H9 (cell line): ENCODE results near the gene USB1. TPM values are rescaled to one million over a fixed set of nuclear protein-coding genes. Genes with fewer than 3 reads are reported as not detected.

ENCODE experiments used
- DNase-seq: peaks from one replicate; pipeline ENCODE4 v3.0.0-alpha.2; 2017
- H2AFZ ChIP-seq: one replicate; pipeline ENCODE4 v1.6.1; 2013; ENCODE audit warnings: mild to moderate bottlenecking, low read length, control low read depth, moderate library complexity
- H2AK5ac ChIP-seq: 2 replicates; pipeline ENCODE4 v1.6.1; 2013; ENCODE audit warnings: low read length, control low read depth, mixed read lengths; ENCODE audit not compliant: insufficient read length
- H2BK120ac ChIP-seq: one replicate; pipeline ENCODE4 v1.6.1; 2013; ENCODE audit warnings: low read depth, mild to moderate bottlenecking, low read length, control low read depth, inconsistent platforms; ENCODE audit not compliant: poor library complexity, severe bottlenecking
- H2BK12ac ChIP-seq: 2 replicates; pipeline ENCODE4 v1.6.1; 2013; ENCODE audit warnings: low read length, control low read depth, mixed read lengths, low read depth; ENCODE audit not compliant: insufficient read length
- H2BK15ac ChIP-seq: 2 replicates; pipeline ENCODE4 v1.6.1; 2013; ENCODE audit warnings: low read depth, low read length, control low read depth
- H2BK20ac ChIP-seq: one replicate; pipeline ENCODE4 v1.6.1; 2013; ENCODE audit warnings: low read depth, mild to moderate bottlenecking, low read length, control low read depth, inconsistent platforms; ENCODE audit not compliant: poor library complexity, severe bottlenecking
- H2BK5ac ChIP-seq: 2 replicates; pipeline ENCODE4 v1.6.1; 2013; ENCODE audit warnings: low read length, control low read depth, mixed read lengths; ENCODE audit not compliant: insufficient read length
- H3K14ac ChIP-seq: 2 replicates; pipeline ENCODE4 v1.6.1; 2013; ENCODE audit warnings: low read length, control low read depth; ENCODE audit not compliant: insufficient read depth
- H3K18ac ChIP-seq: 2 replicates; pipeline ENCODE4 v1.6.1; 2013; ENCODE audit warnings: low read depth, mild to moderate bottlenecking, mixed read lengths, low read length, control low read depth; ENCODE audit not compliant: insufficient read length
- H3K23ac ChIP-seq: 2 replicates; pipeline ENCODE4 v1.6.1; 2013; ENCODE audit warnings: low read length, control low read depth, mixed read lengths, low read depth; ENCODE audit not compliant: insufficient read length
- H3K23me2 ChIP-seq: 2 replicates; pipeline ENCODE4 v1.6.1; 2013; ENCODE audit warnings: low read depth, mild to moderate bottlenecking, mixed read lengths, low read length, control low read depth; ENCODE audit not compliant: insufficient read length, poor library complexity, severe bottlenecking
- H3K27ac ChIP-seq: 2 replicates; pipeline ENCODE4 v1.5.1; 2013; ENCODE audit warnings: low read length, control low read depth, mixed read lengths, low read depth; ENCODE audit not compliant: insufficient read length
- H3K27me3 ChIP-seq: 2 replicates; pipeline ENCODE4 v1.6.1; 2013; ENCODE audit warnings: low read length, control low read depth, inconsistent platforms; ENCODE audit not compliant: insufficient read depth
- H3K4ac ChIP-seq: 2 replicates; pipeline ENCODE4 v1.6.1; 2013; ENCODE audit warnings: low read depth, mild to moderate bottlenecking, control low read depth, inconsistent platforms, low read length, moderate library complexity
- H3K4me1 ChIP-seq: 2 replicates; pipeline ENCODE4 v1.6.1; 2013; ENCODE audit warnings: low read length, control low read depth, inconsistent platforms; ENCODE audit not compliant: insufficient read depth
- H3K4me2 ChIP-seq: 2 replicates; pipeline ENCODE4 v1.6.1; 2013; ENCODE audit warnings: low read length, control low read depth, mixed read lengths; ENCODE audit not compliant: insufficient read length, insufficient read depth
- H3K56ac ChIP-seq: 2 replicates; pipeline ENCODE4 v1.6.1; 2013; ENCODE audit warnings: low read depth, mild to moderate bottlenecking, mixed read lengths, low read length, control low read depth; ENCODE audit not compliant: insufficient read length
- H3K79me1 ChIP-seq: 2 replicates; pipeline ENCODE4 v1.6.1; 2013; ENCODE audit warnings: low read depth, mild to moderate bottlenecking, moderate library complexity, low read length, control low read depth, inconsistent platforms; ENCODE audit not compliant: insufficient read depth, poor library complexity, severe bottlenecking
- H3K79me2 ChIP-seq: 2 replicates; pipeline ENCODE4 v1.6.1; 2013; ENCODE audit warnings: low read length, control low read depth, inconsistent platforms; ENCODE audit not compliant: insufficient read depth
- H3K9ac ChIP-seq: 2 replicates; pipeline ENCODE4 v1.6.1; 2013; ENCODE audit warnings: low read length, control low read depth, mixed read lengths; ENCODE audit not compliant: insufficient read length; ENCODE audit errors: extremely low read depth
- H3K9me3 ChIP-seq: one replicate; pipeline ENCODE4 v1.6.1; 2013; ENCODE audit warnings: low read depth, low read length, inconsistent platforms; ENCODE audit not compliant: control insufficient read depth
- H3T11ph ChIP-seq: one replicate; pipeline ENCODE4 v1.6.1; 2013; ENCODE audit warnings: mild to moderate bottlenecking, low read length, control low read depth, inconsistent platforms
- H4K20me1 ChIP-seq: one replicate; pipeline ENCODE4 v1.6.1; 2013; ENCODE audit not compliant: control insufficient read depth, insufficient read length, insufficient read depth
- H4K5ac ChIP-seq: 2 replicates; pipeline ENCODE4 v1.6.1; 2013; ENCODE audit warnings: low read depth, mild to moderate bottlenecking, mixed read lengths, low read length, control low read depth; ENCODE audit not compliant: insufficient read length
- H4K8ac ChIP-seq: replicated peaks from 2 replicates; pipeline ENCODE4 v1.6.1; 2013; ENCODE audit warnings: low read length, control low read depth, mixed read lengths, low read depth; ENCODE audit not compliant: insufficient read length
- H4K91ac ChIP-seq: 2 replicates; pipeline ENCODE4 v1.6.1; 2013; ENCODE audit warnings: low read depth, mild to moderate bottlenecking, moderate library complexity, mixed read lengths, low read length, control low read depth; ENCODE audit not compliant: insufficient read length
- H3K27ac Mint-ChIP-seq, 3 experiments: 2 replicates in 2 of 3; 3 replicates in 1 of 3; pipeline ENCODE4 v1.8.0; 2020 to 2021; ENCODE audit warnings: mixed read lengths in 3 of 3, mild to moderate bottlenecking in 1 of 3, moderate library complexity in 1 of 3
- H3K27me3 Mint-ChIP-seq: 2 replicates; pipeline ENCODE4 v1.8.0; 2021; ENCODE audit warnings: low read depth, mild to moderate bottlenecking, moderate library complexity, mixed read lengths
- H3K36me3 Mint-ChIP-seq, 3 experiments: 2 replicates in 2 of 3; 3 replicates in 1 of 3; pipeline ENCODE4 v1.8.0; 2020 to 2021; ENCODE audit warnings: low read depth in 3 of 3, mixed read lengths in 3 of 3; ENCODE audit not compliant: insufficient read depth in 1 of 3
- H3K4me1 Mint-ChIP-seq, 2 experiments: 2 replicates each; pipeline ENCODE4 v1.8.0; 2020; ENCODE audit warnings: mixed read lengths in 2 of 2
- H3K4me3 Mint-ChIP-seq, 2 experiments: 2 replicates in 1 of 2; 3 replicates in 1 of 2; pipeline ENCODE4 v1.8.0; 2020 to 2021; ENCODE audit warnings: mild to moderate bottlenecking in 2 of 2, mixed read lengths in 2 of 2, moderate library complexity in 1 of 2
- H3K9me3 Mint-ChIP-seq, 2 experiments: 2 replicates in 1 of 2; 3 replicates in 1 of 2; pipeline ENCODE4 v1.8.0; 2020; ENCODE audit warnings: mild to moderate bottlenecking in 2 of 2, mixed read lengths in 2 of 2, moderate library complexity in 1 of 2
- CTCF ChIP-seq: fragments of 200-600 bp; sonication (generic); conservative IDR thresholded peaks from 3 replicates; pipeline ENCODE4 v1.8.0; 2021; ENCODE audit warnings: antibody characterized with exemption, mild to moderate bottlenecking
- WGBS: extraction: QIAGEN DNeasy Blood & Tissue Kit; methylation state at CpG from one replicate; pipeline ENCODE4 v1.1.7; 2013; ENCODE audit warnings: missing lambda C conversion rate, low lambda C conversion rate, mixed read lengths; ENCODE audit not compliant: insufficient read length; ENCODE audit errors: extremely low coverage; 5-methylcytosine and 5-hydroxymethylcytosine counted together
- total RNA-seq: library from RNA; stranded (reverse); gene quantifications from 2 replicates; pipeline ENCODE4 v1.2.1, GENCODE V29; 2021

Gene USB1
- total RNA-seq, 1 experiment from 2014 or later, result 65.0 TPM

GRCh38 chr16:58012481-58012880, 11.3 kb downstream of the USB1 start:
- no peak overlapping the region for H3K56ac ChIP-seq
- H4K5ac ChIP-seq, result no peak overlapping the region
- H4K91ac ChIP-seq, result no peak overlapping the region
- H4K20me1 ChIP-seq, result no peaks in the 10 kb centered on the region
- Mint-ChIP-seq H3K36me3 (peaks cover 10 to 39% (median 15%) of the 10 kb centered on the region in 3 experiments; a peak in 6 of 7 replicates), H3K27ac (peak overlapping the region in 2 of 3 experiments; percentile 23 to 71; a peak in 2 of 7 replicates), H3K4me1 (peaks cover 22 to 25% of the 10 kb centered on the region in 2 experiments), H3K9me3 (no peaks in the 10 kb centered on the region), H3K4me3 (no peak overlapping the region), H3K27me3 (no peaks in the 10 kb centered on the region)
- H3T11ph ChIP-seq, result no peak overlapping the region
- no peak overlapping the region for H3K18ac ChIP-seq
- H3K4me1 ChIP-seq, result no peaks in the 10 kb centered on the region
- no peak overlapping the region for H2AK5ac ChIP-seq
- no peaks in the 10 kb centered on the region for H3K79me1 ChIP-seq
- no peak overlapping the region for H2BK20ac ChIP-seq
- no peak overlapping the region for H3K14ac ChIP-seq
- no peak overlapping the region for H2BK5ac ChIP-seq
- H3K23ac ChIP-seq, result no peak overlapping the region
- no peak for TF ChIP-seq CTCF
- no peak overlapping the region for H4K8ac ChIP-seq
- H3K23me2 ChIP-seq, result no peaks in the 10 kb centered on the region
- no peak overlapping the region for H3K4me2 ChIP-seq
- no peaks in the 10 kb centered on the region for H3K9me3 ChIP-seq
- no peak overlapping the region for H3K4ac ChIP-seq
- H2BK12ac ChIP-seq, result no peak overlapping the region
- H3K27me3 ChIP-seq, result no peaks in the 10 kb centered on the region
- H2AFZ ChIP-seq, result no peak overlapping the region
- DNase-seq, result no peak
- no peak overlapping the region for H2BK120ac ChIP-seq
- no peaks in the 10 kb centered on the region for H3K79me2 ChIP-seq
- no peak overlapping the region for H3K9ac ChIP-seq
- no peak overlapping the region for H2BK15ac ChIP-seq
- no peak overlapping the region for H3K27ac ChIP-seq
- no CpG with 5 or more reads among the region's 9 CpGs for WGBS
